Measurements from ENCODE around the gene TRDMT1. TPM values are rescaled to one million over a fixed set of nuclear protein-coding genes. Genes with fewer than 3 reads are reported as not detected.
A peak's percentile ranks its signal among the peaks of the same experiment; 100 is the strongest.

TRDMT1 gene
- total RNA-seq, 5 donors from 2014 or later (not counting 1 experiment from before 2014, with no cell fraction given) = 14.1 to 22.6 (median 20.5) TPM

- H3K36me3 ChIP-seq (ENCODE audit: control insufficient read depth in 2 of 2, extremely low read depth in 1 of 2, insufficient read depth in 1 of 2, low read length in 1 of 2) = peaks cover 17 to 75% of the 10 kb centered on the region in 2 donors
- peaks cover 19 to 39% of the 10 kb centered on the region in 2 experiments for H3K4me1 ChIP-seq (ENCODE audit: control insufficient read depth in 1 of 2, extremely low read depth in 1 of 2, insufficient read depth in 2 of 2, low read length in 2 of 2)
- no peaks in the 10 kb centered on the region for H3K9me3 ChIP-seq
- H3K27me3 ChIP-seq (replicated peaks in 1 of 2; ENCODE audit: control insufficient read depth in 2 of 2, extremely low read depth in 1 of 2, insufficient read depth in 2 of 2, low read length in 1 of 2) = no peaks in the 10 kb centered on the region
- peak overlapping the region; percentile 35 for H3K27ac ChIP-seq (ENCODE audit: low read length)
- H3K27me3 Mint-ChIP-seq = no peaks in the 10 kb centered on the region
- peak overlapping the region; percentile 63 to 86 for H3K27ac Mint-ChIP-seq
- ATAC-seq (replicated peaks in 1 of 4) (no peak), DNase-seq (no peak)
- ChIA-PET CTCF (no interaction called here), POLR2A (interaction anchor here in 1 of 2 donors (0.6 kb wide), 1 partner anchor 306 kb away, joined by 6 read pairs; no protein-coding TSS in a partner anchor)
- H3K9me3 Mint-ChIP-seq = no peaks in the 10 kb centered on the region
- peak overlapping the region in 1 of 3 donors; percentile 25 for H3K4me3 Mint-ChIP-seq
- no peak overlapping the region for H3K4me3 ChIP-seq (ENCODE audit: control insufficient read depth in 1 of 2, extremely low read depth in 1 of 2, low read length in 1 of 2)
- peaks cover 58% of the 10 kb centered on the region for H3K36me3 Mint-ChIP-seq
- peaks cover 45 to 58% (median 57%) of the 10 kb centered on the region in 3 donors for H3K4me1 Mint-ChIP-seq
- 60% methylated on average over 1 of the region's 5 CpGs for WGBS (ENCODE audit: insufficient coverage)
Measured at GRCh38 chr10:17234431-17234945, 33.0 kb upstream of the TRDMT1 start.

DNA sequence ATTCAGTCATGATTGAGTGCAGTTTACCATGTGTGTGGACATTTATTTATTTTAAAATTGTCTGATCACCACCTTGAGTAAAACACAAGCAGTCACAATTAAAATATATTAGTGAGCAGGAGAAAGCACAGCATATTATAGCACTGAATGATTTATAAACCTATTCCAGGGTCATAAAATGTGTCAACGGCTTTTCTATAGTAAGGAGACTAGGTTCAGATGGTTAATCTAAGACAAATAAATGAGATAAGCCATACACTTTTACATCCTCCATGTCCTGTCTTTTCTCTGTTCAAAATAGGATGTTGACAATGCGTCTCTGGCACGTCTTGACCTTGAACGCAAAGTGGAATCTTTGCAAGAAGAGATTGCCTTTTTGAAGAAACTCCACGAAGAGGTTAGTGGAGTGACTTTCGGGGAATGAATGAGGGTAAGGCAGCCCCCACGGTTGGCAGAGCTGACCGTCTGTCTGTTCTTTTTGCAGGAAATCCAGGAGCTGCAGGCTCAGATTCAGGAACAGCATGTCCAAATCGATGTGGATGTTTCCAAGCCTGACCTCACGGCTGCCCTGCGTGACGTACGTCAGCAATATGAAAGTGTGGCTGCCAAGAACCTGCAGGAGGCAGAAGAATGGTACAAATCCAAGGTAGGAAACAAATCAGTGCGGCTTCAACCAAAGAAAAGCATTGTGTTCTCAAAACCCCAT lies 32.0 kb upstream of the TRDMT1 start:
- Mint-ChIP-seq H3K4me3 (peak overlapping the region in 1 of 3 donors; percentile 47), H3K9me3 (no peaks in the 10 kb centered on the region), H3K27me3 (no peaks in the 10 kb centered on the region), H3K4me1 (peaks cover 41 to 58% (median 57%) of the 10 kb centered on the region in 3 donors), H3K36me3 (peaks cover 58% of the 10 kb centered on the region), H3K27ac (peak overlapping the region; percentile 64 to 73)
- Histone ChIP-seq H3K4me1 (ENCODE audit: control insufficient read depth in 1 of 2, extremely low read depth in 1 of 2, insufficient read depth in 2 of 2, low read length in 2 of 2) (peaks cover 19 to 40% of the 10 kb centered on the region in 2 experiments), H3K9me3 (no peaks in the 10 kb centered on the region), H3K27ac (ENCODE audit: low read length) (peak overlapping the region; percentile 2), H3K36me3 (ENCODE audit: control insufficient read depth in 2 of 2, extremely low read depth in 1 of 2, insufficient read depth in 1 of 2, low read length in 1 of 2) (peaks cover 17 to 72% of the 10 kb centered on the region in 2 donors), H3K4me3 (ENCODE audit: control insufficient read depth in 1 of 2, extremely low read depth in 1 of 2, low read length in 1 of 2) (no peak overlapping the region), H3K27me3 (replicated peaks in 1 of 2; ENCODE audit: control insufficient read depth in 2 of 2, extremely low read depth in 1 of 2, insufficient read depth in 2 of 2, low read length in 1 of 2) (no peaks in the 10 kb centered on the region)
- POLR2A ChIA-PET = interaction anchor here in 1 of 2 donors (0.5 kb wide), 1 partner anchor 9 kb away, joined by 10 read pairs; no protein-coding TSS in a partner anchor
- 94% methylated on average over 13 of the region's 14 CpGs for WGBS (ENCODE audit: insufficient coverage)
- CTCF ChIA-PET = interaction anchor here in 1 of 2 donors (0.6 to 0.8 kb wide), 2 partner anchors 27 to 398 kb away, joined by 3 read pairs; no protein-coding TSS in a partner anchor
- ATAC-seq (replicated peaks in 1 of 4) = no peak
- no peak for DNase-seq

- no CpG with 5 or more reads among the region's 3 CpGs for WGBS (ENCODE audit: insufficient coverage)
- ChIA-PET POLR2A (interaction anchor here (0.6 to 0.8 kb wide), 2 partner anchors 384 to 415 kb away, joined by 4 to 8 read pairs; partner anchors contain the start of gene RSU1 (in 1 of the 2)), CTCF (interaction anchor here (0.6 to 0.8 kb wide), 2 partner anchors 166 to 397 kb away, joined by 3 read pairs; no protein-coding TSS in a partner anchor)
- H3K27ac ChIP-seq (ENCODE audit: low read length) = peak overlapping the region; percentile 97
- H3K27me3 Mint-ChIP-seq = no peaks in the 10 kb centered on the region
- DNase-seq = no peak
- ATAC-seq (replicated peaks in 1 of 4) = no peak
- H3K27me3 ChIP-seq (replicated peaks in 1 of 2; ENCODE audit: control insufficient read depth in 2 of 2, extremely low read depth in 1 of 2, insufficient read depth in 2 of 2, low read length in 1 of 2) = no peaks in the 10 kb centered on the region
- H3K4me3 ChIP-seq (ENCODE audit: control insufficient read depth in 1 of 2, extremely low read depth in 1 of 2, low read length in 1 of 2) = no peak overlapping the region
- H3K4me1 Mint-ChIP-seq = peaks cover 46 to 63% (median 62%) of the 10 kb centered on the region in 3 donors
- no peaks in the 10 kb centered on the region for H3K9me3 Mint-ChIP-seq
- no peaks in the 10 kb centered on the region for H3K9me3 ChIP-seq
- peak overlapping the region; percentile 90 to 99 (median 95) for H3K4me3 Mint-ChIP-seq
- peaks cover 12 to 63% of the 10 kb centered on the region in 2 donors for H3K36me3 ChIP-seq (ENCODE audit: control insufficient read depth in 2 of 2, extremely low read depth in 1 of 2, insufficient read depth in 1 of 2, low read length in 1 of 2)
- H3K27ac Mint-ChIP-seq = peak overlapping the region; percentile 57 to 72
- H3K36me3 Mint-ChIP-seq = peaks cover 58% of the 10 kb centered on the region
- H3K4me1 ChIP-seq (ENCODE audit: control insufficient read depth in 1 of 2, extremely low read depth in 1 of 2, insufficient read depth in 2 of 2, low read length in 2 of 2) = peaks cover 20 to 44% of the 10 kb centered on the region in 2 experiments
Measured at GRCh38 chr10:17232276-17232960, 30.9 kb upstream of the TRDMT1 start.

- no peaks in the 10 kb centered on the region for H3K27me3 ChIP-seq (replicated peaks in 1 of 2; ENCODE audit: control insufficient read depth in 2 of 2, extremely low read depth in 1 of 2, insufficient read depth in 2 of 2, low read length in 1 of 2)
- no peak for DNase-seq
- WGBS (ENCODE audit: insufficient coverage) = no CpG with 5 or more reads among the region's 1 CpG
- no peak for ATAC-seq (replicated peaks in 1 of 4)
- peaks cover 52 to 69% (median 66%) of the 10 kb centered on the region in 3 donors for H3K4me1 Mint-ChIP-seq
- CTCF ChIA-PET = interaction anchor here in 1 of 2 donors (0.6 kb wide), 1 partner anchor 165 kb away, joined by 3 read pairs; no protein-coding TSS in a partner anchor
- H3K27me3 Mint-ChIP-seq = no peaks in the 10 kb centered on the region
- peaks cover 12 to 57% of the 10 kb centered on the region in 2 donors for H3K36me3 ChIP-seq (ENCODE audit: control insufficient read depth in 2 of 2, extremely low read depth in 1 of 2, insufficient read depth in 1 of 2, low read length in 1 of 2)
- H3K9me3 Mint-ChIP-seq = no peaks in the 10 kb centered on the region
- H3K36me3 Mint-ChIP-seq = peaks cover 54% of the 10 kb centered on the region
- peak overlapping the region; percentile 90 to 99 (median 95) for H3K4me3 Mint-ChIP-seq
- peak overlapping the region; percentile 96 to 100 for H3K27ac Mint-ChIP-seq
- H3K9me3 ChIP-seq = no peaks in the 10 kb centered on the region
- H3K4me1 ChIP-seq (ENCODE audit: control insufficient read depth in 1 of 2, extremely low read depth in 1 of 2, insufficient read depth in 2 of 2, low read length in 2 of 2) = peaks cover 25 to 49% of the 10 kb centered on the region in 2 experiments
- POLR2A ChIA-PET = interaction anchor here (0.6 to 0.8 kb wide), 3 partner anchors 9 to 414 kb away, joined by 4 to 8 read pairs (median 7); partner anchors contain the start of gene RSU1 (in 1 of the 2)
- peak overlapping the region; percentile 97 for H3K27ac ChIP-seq (ENCODE audit: low read length)
- H3K4me3 ChIP-seq (ENCODE audit: control insufficient read depth in 1 of 2, extremely low read depth in 1 of 2, low read length in 1 of 2) = no peak overlapping the region
Measured at GRCh38 chr10:17231788-17232187, 30.3 kb upstream of the TRDMT1 start.

DNA sequence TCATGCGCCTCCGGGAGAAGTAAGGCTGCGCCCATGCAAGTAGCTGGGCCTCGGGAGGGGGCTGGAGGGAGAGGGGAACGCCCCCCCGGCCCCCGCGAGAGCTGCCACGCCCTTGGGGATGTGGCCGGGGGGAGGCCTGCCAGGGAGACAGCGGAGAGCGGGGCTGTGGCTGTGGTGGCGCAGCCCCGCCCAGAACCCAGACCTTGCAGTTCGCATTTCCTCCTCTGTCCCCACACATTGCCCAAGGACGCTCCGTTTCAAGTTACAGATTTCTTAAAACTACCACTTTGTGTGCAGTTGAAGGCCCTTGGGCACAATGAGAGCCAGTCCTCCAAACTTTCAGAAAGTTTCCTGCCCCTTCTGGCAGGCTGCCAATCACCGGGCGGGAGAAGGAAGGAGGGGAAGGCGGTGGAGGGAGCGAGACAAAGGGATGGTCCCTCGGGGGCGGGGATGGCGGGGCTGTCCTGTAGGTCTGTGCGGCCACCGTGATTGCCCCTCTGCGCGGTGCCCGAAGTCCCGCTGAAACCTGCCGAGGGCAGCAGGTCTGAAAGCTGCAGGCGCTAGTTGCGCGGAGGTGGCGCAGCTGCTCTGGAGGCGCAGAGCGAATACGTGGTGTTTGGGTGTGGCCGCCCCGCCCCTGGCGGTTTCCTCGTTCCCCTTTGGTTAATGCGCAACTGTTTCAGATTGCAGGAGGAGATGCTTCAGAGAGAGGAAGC lies 28.7 kb upstream of the TRDMT1 start:
- H3K9me3 ChIP-seq = no peaks in the 10 kb centered on the region
- DNase-seq (peak; percentile 86 to 95 (median 91)), ATAC-seq (replicated peaks in 1 of 4) (peak; percentile 61 to 68 (median 64))
- ChIA-PET CTCF (interaction anchor here (0.6 to 2.0 kb wide), 14 partner anchors 18 to 1860 kb away, joined by 3 to 26 read pairs (median 4); partner anchors contain the start of genes TRDMT1 (in 2 of the 2) and RSU1 (in 1 of the 2)), POLR2A (interaction anchor here (0.7 to 3.8 kb wide), 15 partner anchors 8 to 413 kb away, joined by 3 to 44 read pairs (median 5); partner anchors contain the start of genes RSU1 (in 1 of the 2) and TRDMT1 (in 1 of the 2))
- H3K4me1 Mint-ChIP-seq = peaks cover 50 to 70% (median 64%) of the 10 kb centered on the region in 3 donors
- peaks cover 8 to 40% of the 10 kb centered on the region in 2 donors for H3K36me3 ChIP-seq (ENCODE audit: control insufficient read depth in 2 of 2, extremely low read depth in 1 of 2, insufficient read depth in 1 of 2, low read length in 1 of 2)
- WGBS (ENCODE audit: insufficient coverage) = under 1% methylated on average over 34 of the region's 43 CpGs
- no peaks in the 10 kb centered on the region for H3K27me3 ChIP-seq (replicated peaks in 1 of 2; ENCODE audit: control insufficient read depth in 2 of 2, extremely low read depth in 1 of 2, insufficient read depth in 2 of 2, low read length in 1 of 2)
- peak overlapping the region; percentile 97 for H3K27ac ChIP-seq (ENCODE audit: low read length)
- no peaks in the 10 kb centered on the region for H3K27me3 Mint-ChIP-seq
- H3K9me3 Mint-ChIP-seq = no peaks in the 10 kb centered on the region
- peak overlapping the region; percentile 90 to 99 (median 95) for H3K4me3 Mint-ChIP-seq
- H3K36me3 Mint-ChIP-seq = peaks cover 39% of the 10 kb centered on the region
- H3K27ac Mint-ChIP-seq = peak overlapping the region; percentile 96 to 100
- peaks cover 28 to 53% of the 10 kb centered on the region in 2 experiments for H3K4me1 ChIP-seq (ENCODE audit: control insufficient read depth in 1 of 2, extremely low read depth in 1 of 2, insufficient read depth in 2 of 2, low read length in 2 of 2)
- peak overlapping the region; percentile 83 to 97 for H3K4me3 ChIP-seq (ENCODE audit: control insufficient read depth in 1 of 2, extremely low read depth in 1 of 2, low read length in 1 of 2)

Data from T-cell (primary cell).